Endothelial cell of umbilical vein (primary cell): Measurements from ENCODE around the gene DPYD. TPM values are rescaled to one million over a fixed set of nuclear protein-coding genes. Genes with fewer than 3 reads are reported as not detected.

ENCODE experiments used
- BruUV-seq: library from RNA; stranded (reverse); fragments of 400-500 nt; replicated peaks from 2 replicates; lab custom pipeline; 2021; lab: Mats Ljungman, UMichigan
- CTCF ChIA-PET: fragments of 300-600, 350-600 bp; sonication (Branson Sonifier 250); formaldehyde crosslinking; loops from one replicate; lab custom pipeline; 2021; ENCODE audit warnings: antibody characterized with exemption, inconsistent platforms; lab: Charles Lee
- POLR2A ChIA-PET: fragments of 300-600, 350-600 bp; sonication (Branson Sonifier 250); formaldehyde crosslinking; loops from one replicate; lab custom pipeline; 2021; ENCODE audit warnings: antibody characterized with exemption, inconsistent platforms; lab: Charles Lee
- DNase-seq: peaks from one replicate; pipeline ENCODE4 v3.0.0-alpha.2; 2011; ENCODE audit warnings: low read depth, low spot score
- FAIRE-seq: peaks from 2 replicates; lab custom pipeline; 2011; peaks lifted over from hg19 to GRCh38; lab: Jason Lieb, UNC
- H2AFZ ChIP-seq: 2 replicates; pipeline ENCODE4 v1.6.0; 2012; ENCODE audit warnings: low read depth, low read length, control low read depth, inconsistent platforms
- H3K27ac ChIP-seq: 2 replicates; pipeline ENCODE4 v1.5.1; 2011; ENCODE audit warnings: low read depth, mild to moderate bottlenecking, control low read depth, low read length, moderate library complexity; ENCODE audit not compliant: insufficient read depth
- H3K27me3 ChIP-seq, 2 experiments: 2 replicates each; pipeline versions ENCODE4 v1.6.0 to v1.6.1; 2011; ENCODE audit warnings: low read length in 2 of 2, mixed read lengths in 1 of 2; ENCODE audit not compliant: control insufficient read depth in 2 of 2, insufficient read depth in 2 of 2
- H3K36me3 ChIP-seq, 2 experiments: 2 replicates in 1 of 2; 3 replicates in 1 of 2; pipeline ENCODE4 v1.5.1; 2011; ENCODE audit warnings: low read length in 2 of 2, mild to moderate bottlenecking in 1 of 2, moderate library complexity in 1 of 2; ENCODE audit not compliant: control insufficient read depth in 2 of 2, insufficient read depth in 2 of 2; ENCODE audit errors: extremely low read depth in 1 of 2
- H3K4me1 ChIP-seq: 3 replicates; pipeline ENCODE4 v1.5.1; 2011; ENCODE audit warnings: mild to moderate bottlenecking, low read length; ENCODE audit not compliant: control insufficient read depth, insufficient read depth; ENCODE audit errors: extremely low read depth
- H3K4me2 ChIP-seq: 2 replicates; pipeline ENCODE4 v1.6.1; 2011; ENCODE audit warnings: low read length, control low read depth, mixed read lengths; ENCODE audit not compliant: insufficient read depth
- H3K4me3 ChIP-seq, 3 experiments: fragments of 200-600 bp in 1 of 3; sonication (generic), shearing (Covaris generic) in 1 of 3; replicated peaks in 1 of 3; 2 replicates each; pipeline ENCODE4 v1.5.1; 2011 to 2016; ENCODE audit warnings: control low read depth in 3 of 3, low read length in 3 of 3, mild to moderate bottlenecking in 2 of 3, inconsistent platforms in 1 of 3, low read depth in 1 of 3, moderate library complexity in 1 of 3; ENCODE audit not compliant: insufficient read depth in 1 of 3
- H3K79me2 ChIP-seq: 2 replicates; pipeline ENCODE4 v1.6.0; 2012; ENCODE audit warnings: low read length, inconsistent platforms; ENCODE audit not compliant: control insufficient read depth, insufficient read depth
- H3K9ac ChIP-seq: replicated peaks from 2 replicates; pipeline ENCODE3; 2011; ENCODE audit warnings: low read length, control low read depth; ENCODE audit not compliant: insufficient read depth; ENCODE audit errors: extremely low read depth
- H3K9me1 ChIP-seq: replicated peaks from 3 replicates; pipeline ENCODE4 v1.6.0; 2011; ENCODE audit warnings: mild to moderate bottlenecking, low read length; ENCODE audit not compliant: control insufficient read depth, insufficient read depth; ENCODE audit errors: extremely low read depth
- H3K9me3 ChIP-seq: replicated peaks from 2 replicates; pipeline ENCODE4 v1.5.1; 2012; ENCODE audit warnings: low read length, inconsistent platforms; ENCODE audit not compliant: control insufficient read depth, insufficient read depth
- H4K20me1 ChIP-seq: replicated peaks from 2 replicates; pipeline ENCODE3; 2011; ENCODE audit warnings: mild to moderate bottlenecking, low read length; ENCODE audit not compliant: control insufficient read depth, insufficient read depth; ENCODE audit errors: extremely low read depth
- CTCF ChIP-seq, 2 donors: IDR thresholded peaks; 1 replicate in 1 of 2; 2 replicates in 1 of 2; pipeline ENCODE4 v1.5.1; 2011; ENCODE audit warnings: low read length in 2 of 2, mild to moderate bottlenecking in 2 of 2, moderate library complexity in 2 of 2, control low read depth in 1 of 2, inconsistent platforms in 1 of 2, low read depth in 1 of 2; ENCODE audit not compliant: insufficient read depth in 1 of 2; ENCODE audit errors: extremely low read depth in 1 of 2
- EZH2 ChIP-seq: IDR thresholded peaks from 2 replicates; pipeline ENCODE4 v1.6.1; 2012; ENCODE audit warnings: borderline replicate concordance, low read depth, mild to moderate bottlenecking, moderate library complexity, low read length, inconsistent platforms; ENCODE audit not compliant: severe bottlenecking
- FOS ChIP-seq: IDR thresholded peaks from 2 replicates; pipeline ENCODE4 v1.6.1; 2011; ENCODE audit warnings: mild to moderate bottlenecking, low read length, moderate library complexity, borderline replicate concordance; ENCODE audit not compliant: insufficient read depth
- GATA2 ChIP-seq: IDR thresholded peaks from 2 replicates; pipeline ENCODE4 v1.7.0; 2011; ENCODE audit warnings: low read depth, mild to moderate bottlenecking, moderate library complexity, mixed read lengths, low read length; ENCODE audit not compliant: insufficient read length, insufficient read depth
- JUN ChIP-seq: IDR thresholded peaks from 2 replicates; pipeline ENCODE4 v1.6.1; 2011; ENCODE audit warnings: borderline replicate concordance, low read depth; ENCODE audit not compliant: insufficient read length, insufficient read depth
- MAX ChIP-seq: IDR thresholded peaks from 2 replicates; pipeline ENCODE4 v1.6.1; 2011; ENCODE audit not compliant: insufficient read depth, insufficient read length
- MYC ChIP-seq: IDR thresholded peaks from one replicate; pipeline ENCODE4 v1.6.1; 2011; ENCODE audit warnings: mild to moderate bottlenecking, low read depth, low read length
- POLR2A ChIP-seq: IDR thresholded peaks from 2 replicates; pipeline ENCODE4 v1.6.1; 2012; ENCODE audit warnings: low read depth, mild to moderate bottlenecking, control low read depth, low read length
- POLR2AphosphoS5 ChIP-seq: IDR thresholded peaks from 2 replicates; pipeline ENCODE4 v1.6.1; 2012; ENCODE audit warnings: low read depth, mild to moderate bottlenecking, control low read depth, low read length, moderate library complexity; ENCODE audit not compliant: insufficient read depth
- dilution Hi-C: fragments of 300-500 bp; cut with MboI; formaldehyde crosslinking; loops from one replicate; pipeline ENCODE4 v1.15.0; 2019; ENCODE audit warnings: low sequenced_read_pairs; ENCODE audit not compliant: extremely low pct_ligation_motif_present
- intact Hi-C: fragments of 100-400 bp; cut with micrococcal nuclease; formaldehyde crosslinking; loops from one replicate; pipeline ENCODE4 v1.10.0; 2022
- polyA plus RNA-seq, 4 experiments: library from polyadenylated mRNA; depleted of rRNA in 3 of 4; stranded (reverse) in 3 of 4; unstranded in 1 of 4; fragments of >200 nt; gene quantifications; 2 replicates each; pipeline versions ENCODE4 v1.2.1 to v1.2.3, GENCODE V29; 2011 to 2012; ENCODE audit warnings: missing spikeins in 1 of 4
- total RNA-seq: library from RNA; stranded (reverse); gene quantifications from 2 replicates; pipeline ENCODE4 v1.2.3, GENCODE V29; 2021

The DPYD gene
- total and polyA plus RNA-seq, 2 donors (not counting 3 experiments of a cell fraction or from before 2014, with no cell fraction given) = 4.6 to 15.1 TPM

DNA sequence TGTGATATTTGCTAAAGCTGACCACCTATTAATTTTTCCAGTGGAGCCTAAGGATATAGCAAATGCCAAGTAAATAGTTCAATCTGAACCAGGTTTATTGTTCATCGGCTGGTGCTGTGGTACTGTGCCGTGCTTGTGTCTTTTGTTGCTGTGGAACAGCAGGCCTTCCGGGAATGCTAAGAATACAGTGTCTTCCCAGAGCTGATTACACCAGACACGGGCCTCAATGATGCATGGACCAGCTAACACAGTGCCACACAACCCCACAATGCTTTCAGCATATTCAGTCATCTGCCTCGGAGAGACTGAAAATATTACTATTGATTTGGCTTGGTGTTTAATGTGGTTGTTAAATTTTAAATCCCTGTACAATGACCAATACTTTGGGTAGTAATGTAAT lies 783.8 kb downstream of the DPYD start:
- no peaks in the 10 kb centered on the region for H3K36me3 ChIP-seq
- FAIRE-seq (no peak), DNase-seq (no peak)
- H3K4me1 ChIP-seq = peaks cover 10% of the 10 kb centered on the region
- H3K4me2 ChIP-seq = no peak overlapping the region
- H4K20me1 ChIP-seq = no peaks in the 10 kb centered on the region
- H3K9ac ChIP-seq = no peak overlapping the region
- dilution Hi-C loops = no loop called here
- TF ChIP-seq MAX (no peak), MYC (no peak), EZH2 (no peak), FOS (no peak), POLR2A (no peak), GATA2 (no peak), POLR2AphosphoS5 (no peak), JUN (no peak), CTCF (IDR thresholded peaks at IDR 0.05; ENCODE audit: extremely low read depth in 1 of 2, insufficient read depth in 1 of 2, low read depth in 1 of 2, low read length in 2 of 2) (no peak)
- intact Hi-C loops = loop anchor here (5.0 to 10.0 kb wide), 3 partner anchors 172 to 685 kb away; no protein-coding TSS in a partner anchor
- H3K9me3 ChIP-seq = no peaks in the 10 kb centered on the region
- H3K27ac ChIP-seq = no peak overlapping the region
- POLR2A ChIA-PET = no interaction called here
- CTCF ChIA-PET = interaction anchor here (1.3 to 1.7 kb wide), 2 partner anchors 42 to 86 kb away, joined by 3 to 9 read pairs; no protein-coding TSS in a partner anchor
- H3K9me1 ChIP-seq = no peaks in the 10 kb centered on the region
- no TSS peak for BruUV-seq
- no peak overlapping the region for H2AFZ ChIP-seq
- H3K79me2 ChIP-seq = no peaks in the 10 kb centered on the region
- H3K4me3 ChIP-seq = no peak overlapping the region
- no peaks in the 10 kb centered on the region for H3K27me3 ChIP-seq
